ENCODE results near the gene MAGI1.

MAGI1 gene

GRCh38 chr3:65703026-65703425 is 335.7 kb downstream of the MAGI1 start:
- DNase-seq, result no peak

- DNase-seq, result no peak
Measured at GRCh38 chr3:65702202-65702601, 336.5 kb downstream of the MAGI1 start.

GRCh38 chr3:65701516-65701915 is 337.2 kb downstream of the MAGI1 start:
- DNase-seq, result no peak

GRCh38 chr3:65689436-65689835 is 349.3 kb downstream of the MAGI1 start:
- DNase-seq, result no peak

- no peak for DNase-seq
Measured at GRCh38 chr3:65687741-65688140, 351.0 kb downstream of the MAGI1 start.

- DNase-seq, result peak; percentile 62
Measured at GRCh38 chr3:65685621-65686235, 353.0 kb downstream of the MAGI1 start.

GRCh38 chr3:65678516-65678915 is 360.2 kb downstream of the MAGI1 start:
- DNase-seq, result no peak

GRCh38 chr3:65677486-65678010 is 361.2 kb downstream of the MAGI1 start:
- no peak for DNase-seq

- no peak for DNase-seq
Measured at GRCh38 chr3:65676580-65676979, 362.1 kb downstream of the MAGI1 start.

- no peak for DNase-seq
Measured at GRCh38 chr3:65675011-65675410, 363.7 kb downstream of the MAGI1 start.

- DNase-seq, result no peak
Measured at GRCh38 chr3:65674226-65674625, 364.5 kb downstream of the MAGI1 start.

GRCh38 chr3:65672871-65673815 is 365.6 kb downstream of the MAGI1 start:
- DNase-seq, result peak; percentile 49

GRCh38 chr3:65672061-65672460 is 366.7 kb downstream of the MAGI1 start:
- DNase-seq, result no peak

- no peak for DNase-seq
Measured at GRCh38 chr3:65671004-65671403, 367.7 kb downstream of the MAGI1 start.

GRCh38 chr3:65669163-65669875 is 369.4 kb downstream of the MAGI1 start:
- no peak for DNase-seq

- no peak for DNase-seq
Measured at GRCh38 chr3:65667963-65668362, 370.8 kb downstream of the MAGI1 start.

GRCh38 chr3:65666448-65667091 is 372.1 kb downstream of the MAGI1 start:
- DNase-seq, result peak; percentile 72

GRCh38 chr3:65665915-65666314 is 372.8 kb downstream of the MAGI1 start:
- no peak for DNase-seq

- DNase-seq, result no peak
Measured at GRCh38 chr3:65664931-65665330, 373.8 kb downstream of the MAGI1 start.

- DNase-seq, result no peak
Measured at GRCh38 chr3:65664446-65664845, 374.3 kb downstream of the MAGI1 start.

GRCh38 chr3:65662095-65662494 is 376.6 kb downstream of the MAGI1 start:
- no peak for DNase-seq

GRCh38 chr3:65660000-65660598 is 378.6 kb downstream of the MAGI1 start:
- no peak for DNase-seq

All from fibroblast of skin of back (primary cell).